Measurements from ENCODE around the gene SLC12A4.

Gene SLC12A4

DNA sequence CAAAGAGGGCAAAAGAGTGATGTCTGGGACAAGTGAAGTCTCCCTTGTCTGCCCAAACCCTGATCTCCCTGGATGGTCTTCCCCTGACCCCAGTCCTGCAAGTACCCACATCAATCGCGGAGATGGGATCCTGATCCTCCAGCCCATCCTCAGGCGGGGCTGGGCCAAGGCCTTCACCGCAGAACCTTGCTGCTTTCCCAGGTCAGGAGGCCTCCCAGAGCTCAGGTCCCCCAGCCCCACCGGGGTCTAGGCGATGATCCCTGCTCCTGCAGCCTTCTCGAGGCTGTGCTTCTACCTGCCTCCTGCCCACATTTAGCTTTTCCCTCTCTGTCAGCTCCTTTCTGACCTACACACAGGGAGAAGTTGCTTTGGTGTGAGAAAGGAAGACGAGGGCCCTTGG is 6.3 kb downstream of the SLC12A4 start:
- DNase-seq = no peak

DNA sequence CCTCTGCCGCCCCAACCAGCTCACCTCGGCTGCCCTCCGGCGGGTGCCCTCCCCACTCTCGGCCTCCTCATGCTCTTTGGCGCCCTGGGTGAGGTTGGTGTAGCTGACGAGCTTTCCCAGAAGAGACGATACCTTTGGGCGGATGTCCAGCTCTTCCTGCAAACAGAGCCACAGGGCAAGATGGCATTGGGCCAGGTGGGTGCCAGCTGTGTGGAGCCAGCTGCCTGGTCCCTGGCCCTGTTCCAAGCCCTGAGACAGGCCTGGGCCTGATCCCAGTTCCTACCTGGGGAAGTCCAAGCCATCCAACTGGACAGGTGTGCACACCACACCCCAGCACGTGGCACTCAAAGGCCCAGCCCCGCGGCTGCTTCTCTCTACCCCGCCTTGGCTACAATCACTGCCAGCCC is 6.9 kb downstream of the SLC12A4 start:
- no peak for DNase-seq

DNA sequence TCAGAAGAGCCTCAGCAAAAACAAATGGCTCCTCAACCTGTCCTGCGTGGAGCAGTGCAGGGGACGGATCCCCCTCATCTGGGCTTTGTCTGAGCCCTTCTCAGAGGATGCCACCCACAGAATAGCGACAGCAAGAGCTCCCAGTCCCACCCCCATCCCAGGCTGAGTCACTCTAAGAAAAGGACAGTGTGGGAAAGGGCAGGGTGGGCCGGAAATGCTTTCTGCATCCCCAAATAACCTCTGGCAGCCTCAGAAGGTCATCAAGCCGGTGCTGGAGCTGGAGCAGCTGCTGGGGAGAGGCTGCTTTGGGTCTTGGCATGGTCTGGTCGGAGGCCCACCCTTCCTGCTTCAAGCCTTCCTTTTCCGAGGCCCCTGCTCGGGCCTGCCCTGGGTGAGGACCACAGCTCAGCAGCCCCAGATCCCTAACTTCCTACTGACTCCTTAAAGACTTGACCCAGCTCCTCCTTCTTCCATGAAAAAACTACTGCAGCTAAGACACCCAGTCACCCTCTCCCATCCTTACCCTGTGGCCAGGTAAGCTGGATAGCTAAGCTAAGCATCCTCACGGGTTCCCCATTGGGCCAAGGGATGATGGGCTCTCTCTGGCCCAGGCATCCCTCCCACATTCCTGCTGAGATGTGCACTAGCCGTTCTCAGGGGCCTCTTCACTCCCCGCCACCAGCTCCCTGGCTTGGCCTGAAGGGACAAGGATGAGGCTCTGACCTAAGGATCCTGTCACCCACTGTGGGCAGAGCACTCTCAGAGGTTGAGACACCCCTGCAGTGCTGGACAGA is 8.7 kb downstream of the SLC12A4 start:
- no peak for DNase-seq

DNA sequence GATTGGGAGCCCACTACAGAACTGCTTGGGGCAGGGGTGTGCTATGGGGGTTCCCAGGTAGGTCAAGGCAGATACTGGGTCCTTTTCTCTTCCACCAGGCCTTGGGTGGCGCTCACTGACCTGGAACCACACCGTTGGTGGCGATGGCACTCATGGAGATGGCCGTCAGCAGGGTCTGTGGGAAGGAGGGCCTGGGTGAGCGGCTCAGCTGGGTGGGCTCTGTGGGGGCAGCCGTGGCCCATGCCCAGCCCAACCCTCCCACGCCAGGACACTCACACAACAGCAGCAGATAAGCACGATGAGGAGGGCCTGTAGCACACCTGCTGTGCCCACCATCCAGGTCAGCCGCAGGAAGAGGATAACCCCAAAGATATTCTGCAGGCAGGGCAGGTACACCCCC is 10.8 kb downstream of the SLC12A4 start:
- DNase-seq = no peak

DNA sequence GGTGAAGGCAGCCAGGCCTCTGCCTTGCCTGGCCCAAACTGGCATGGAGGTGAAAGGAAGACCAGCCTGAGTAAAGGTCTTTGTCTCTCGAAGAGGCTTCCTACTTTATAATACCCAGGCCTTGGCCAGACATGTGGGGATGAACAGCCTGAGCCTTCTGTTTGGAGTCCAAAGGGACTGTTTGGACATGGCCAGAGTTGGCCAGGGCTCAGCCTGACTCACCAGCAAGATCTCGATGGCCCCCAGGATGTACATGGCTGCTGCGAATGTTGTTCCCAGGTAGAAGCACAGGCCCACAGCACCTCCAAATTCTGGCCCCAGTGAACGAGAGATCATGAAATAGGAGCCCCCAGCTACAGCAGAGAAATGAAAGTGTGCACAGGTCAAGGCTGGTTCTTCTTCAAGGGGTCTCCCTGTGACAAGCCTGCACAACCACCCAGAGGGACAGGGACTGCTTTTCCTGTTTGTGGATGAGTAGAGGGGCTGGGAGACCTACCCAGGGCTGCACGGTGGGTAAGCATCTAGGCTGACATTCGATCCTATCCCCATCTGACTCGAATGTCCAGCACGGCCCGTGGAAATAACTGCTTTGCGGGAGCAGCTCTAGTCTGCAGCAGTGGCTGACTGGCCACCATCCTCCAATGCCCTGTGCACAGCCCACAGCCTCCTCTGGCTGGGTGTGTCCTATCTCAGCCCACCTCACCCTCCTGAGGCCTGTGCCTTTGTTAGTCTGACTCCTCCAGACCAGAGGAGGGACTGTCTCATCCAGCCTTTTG is 13.8 kb downstream of the SLC12A4 start:
- DNase-seq = no peak

DNA sequence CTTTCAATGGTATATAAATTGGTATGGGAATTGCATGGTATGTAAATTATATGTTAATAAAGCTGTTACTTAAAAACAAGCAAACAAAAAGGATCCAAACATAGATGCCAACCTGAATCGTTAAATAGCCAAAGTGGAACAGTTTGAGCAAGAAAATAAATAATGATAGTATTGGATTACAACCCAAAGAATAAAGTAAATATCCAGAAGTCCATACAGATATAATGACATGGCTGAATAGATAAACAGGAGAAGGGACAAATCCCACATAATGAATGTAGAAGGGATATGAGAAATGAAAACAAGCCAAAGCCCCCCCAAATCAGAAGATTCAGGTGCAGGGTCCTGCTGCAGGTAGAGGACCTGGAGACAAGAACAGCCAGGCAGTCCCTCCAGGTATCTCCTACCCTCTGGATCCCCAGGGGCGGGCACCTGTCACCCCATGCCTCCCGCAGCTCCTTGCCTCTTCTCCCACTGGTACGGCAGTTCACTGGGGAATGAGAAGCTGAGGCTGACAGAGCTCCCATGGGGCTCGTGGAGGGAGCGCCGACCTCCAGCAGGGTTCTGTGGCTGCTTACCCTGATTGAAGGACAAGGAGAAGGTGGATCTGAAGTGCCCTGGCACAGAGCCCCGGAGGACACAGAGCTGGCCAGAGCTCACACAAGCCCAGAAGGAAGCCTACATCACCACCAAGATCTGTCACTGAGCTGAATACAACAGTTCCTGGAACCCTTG is 14.6 kb downstream of the SLC12A4 start:
- DNase-seq = no peak

DNA sequence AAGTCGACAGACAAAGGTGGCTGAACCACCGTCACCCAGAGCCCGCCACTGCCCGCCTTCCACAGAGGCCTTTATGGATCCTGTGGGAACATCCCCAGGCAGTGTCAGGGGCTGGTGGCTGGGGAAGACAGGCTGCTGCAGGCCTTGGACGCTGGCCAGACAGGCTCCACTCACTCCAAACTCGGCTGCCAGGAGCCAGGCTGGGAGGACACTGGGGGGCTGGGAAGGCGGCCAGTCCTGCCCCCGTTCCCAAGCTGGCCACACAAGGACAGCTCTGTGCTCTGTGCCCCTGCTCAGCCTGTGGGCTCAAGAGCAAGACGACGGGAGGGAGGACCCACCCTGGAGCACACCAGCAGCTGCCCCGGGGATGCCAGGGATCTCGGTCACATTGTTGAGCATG is 17.0 kb downstream of the SLC12A4 start:
- DNase-seq = no peak

DNA sequence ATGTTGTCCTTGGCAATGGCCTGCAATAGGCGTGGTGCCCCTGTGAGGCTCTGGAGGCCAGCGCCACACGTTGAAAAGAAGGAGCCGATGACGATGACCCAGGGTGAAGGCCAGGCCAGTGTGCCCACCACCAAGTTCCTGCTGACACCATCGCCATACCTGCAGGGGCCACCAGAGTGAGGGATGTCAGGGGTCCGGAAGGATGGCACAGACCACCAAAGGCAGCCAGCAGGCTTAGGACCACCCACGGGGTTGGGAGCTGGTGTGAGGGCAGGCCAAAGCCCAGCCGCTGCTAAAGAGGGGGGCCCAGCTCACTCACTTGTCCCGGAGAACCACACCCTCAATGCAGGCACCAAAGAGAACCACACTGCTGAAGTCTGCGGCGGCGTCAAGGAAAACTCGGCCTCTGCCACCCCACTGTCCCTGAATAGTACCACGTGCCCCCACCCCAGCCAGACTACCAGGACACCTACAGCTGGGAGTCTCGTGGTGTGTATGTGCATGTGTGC is 18.0 kb downstream of the SLC12A4 start:
- no peak for DNase-seq

DNA sequence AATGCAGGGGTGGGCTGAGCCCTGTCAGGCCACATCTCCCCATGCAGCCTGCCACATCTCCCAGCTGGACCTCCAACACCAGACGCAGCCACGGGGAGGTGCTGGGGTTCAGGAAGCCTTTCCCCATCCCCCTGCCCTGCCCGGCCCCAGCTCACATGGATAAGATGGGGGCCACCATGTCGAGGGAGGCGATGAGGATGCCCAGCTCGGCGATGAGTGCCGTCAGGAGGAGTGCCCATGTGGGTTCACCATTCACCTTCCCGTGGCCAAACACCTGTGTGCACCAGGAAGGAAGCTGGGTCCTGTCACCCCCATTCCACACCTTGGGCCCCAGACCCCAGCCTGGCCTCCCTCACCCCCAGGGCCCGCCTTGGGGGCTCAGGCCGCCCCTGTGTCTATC is 18.8 kb downstream of the SLC12A4 start:
- no peak for DNase-seq

DNA sequence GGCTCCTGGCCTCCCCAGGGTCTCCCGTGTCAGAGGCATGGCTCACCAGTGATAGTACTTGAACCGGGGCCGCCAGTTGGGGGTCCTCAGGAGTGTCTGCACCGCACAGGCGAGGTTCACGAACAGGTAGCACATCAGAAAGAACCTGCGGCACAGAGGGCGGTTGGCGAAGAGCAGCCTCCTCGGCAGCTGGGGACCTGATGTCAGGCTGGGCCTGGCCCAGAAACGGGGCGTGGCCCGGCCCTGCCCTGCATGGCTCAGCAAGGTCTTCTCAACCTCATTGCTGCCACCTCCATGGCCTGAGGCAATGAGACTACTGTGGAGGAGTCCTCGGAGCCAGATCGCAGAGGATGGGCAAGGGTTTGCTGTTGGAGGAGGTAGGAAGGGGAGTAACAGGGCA is 20.4 kb downstream of the SLC12A4 start:
- DNase-seq = no peak

DNA sequence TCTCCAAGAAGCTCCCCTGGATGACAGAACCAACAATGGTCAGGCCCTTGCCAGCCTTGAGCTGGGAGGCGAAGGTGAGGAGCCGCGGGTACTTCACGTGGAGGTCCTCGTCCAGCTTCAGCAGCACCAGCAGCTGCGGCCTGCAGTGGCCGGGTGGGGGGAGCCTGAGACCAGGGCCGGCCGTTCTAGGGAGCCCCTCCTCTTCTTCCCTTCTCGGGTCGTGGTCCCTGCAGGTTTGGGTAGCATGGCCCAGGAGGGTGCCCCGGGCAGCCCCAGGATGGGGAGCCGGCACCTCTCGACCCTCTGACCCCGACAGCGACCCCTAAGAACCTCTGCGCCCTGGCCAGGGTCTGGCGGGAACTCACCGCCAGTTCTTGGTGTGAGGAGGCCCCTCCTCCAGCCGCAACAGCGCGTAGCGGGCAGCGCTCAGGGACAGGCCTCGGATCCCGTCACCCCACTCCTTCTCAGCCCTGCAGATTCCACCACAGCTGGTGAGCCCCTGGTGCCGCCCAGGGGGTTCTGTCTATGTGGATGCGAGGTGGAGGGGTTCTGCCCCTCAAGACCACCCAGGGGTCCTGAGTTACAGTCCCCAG is 21.4 kb downstream of the SLC12A4 start:
- no peak for DNase-seq

DNA sequence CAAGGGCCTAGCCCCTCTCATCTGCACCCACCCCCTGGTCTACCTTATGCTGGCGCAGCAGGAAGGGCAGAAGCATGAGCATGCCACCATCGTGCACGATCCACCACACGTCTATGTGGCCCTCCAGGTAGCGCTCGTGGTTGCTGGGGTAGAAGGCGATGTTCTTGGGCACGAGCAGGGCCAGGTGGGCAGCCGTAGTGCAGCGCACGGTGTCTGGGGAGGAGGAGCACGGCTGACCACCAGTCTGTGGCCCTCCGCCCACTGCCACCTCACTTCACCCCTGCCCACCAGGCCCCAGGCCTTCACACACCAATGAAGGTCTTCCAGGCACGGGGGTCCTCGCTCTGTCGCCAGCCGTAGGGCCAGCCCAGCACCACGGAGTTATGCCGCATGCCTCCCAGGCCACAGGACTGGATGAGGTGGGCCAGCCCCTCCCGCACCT is 22.3 kb downstream of the SLC12A4 start:
- no peak for DNase-seq

DNA sequence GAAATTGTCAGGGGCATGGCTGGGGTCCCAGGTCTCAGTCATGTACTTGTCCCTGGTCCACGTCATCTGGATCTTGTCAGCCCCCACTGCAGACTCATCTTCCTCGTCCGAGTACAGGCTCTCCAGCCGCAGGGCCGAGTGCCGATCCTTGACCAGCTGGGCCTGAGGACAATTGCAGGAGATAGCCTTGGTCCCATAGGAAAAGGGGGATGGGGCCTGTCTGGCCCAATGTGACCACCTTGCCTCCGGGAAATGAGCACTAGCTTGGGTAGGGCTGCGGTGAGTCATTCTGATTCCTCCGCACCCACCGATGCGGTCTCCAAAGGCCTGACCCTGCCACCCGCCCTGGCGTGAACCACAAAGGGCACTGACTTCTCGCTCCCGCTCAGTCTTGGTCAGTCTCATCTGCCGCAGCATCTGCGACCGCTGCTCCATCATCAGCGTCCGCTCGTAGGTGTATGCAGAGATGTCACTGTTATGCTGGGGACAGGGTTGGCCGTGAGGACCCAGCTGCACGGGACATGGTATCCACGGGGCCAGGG is 23.0 kb downstream of the SLC12A4 start:
- DNase-seq = no peak

DNA sequence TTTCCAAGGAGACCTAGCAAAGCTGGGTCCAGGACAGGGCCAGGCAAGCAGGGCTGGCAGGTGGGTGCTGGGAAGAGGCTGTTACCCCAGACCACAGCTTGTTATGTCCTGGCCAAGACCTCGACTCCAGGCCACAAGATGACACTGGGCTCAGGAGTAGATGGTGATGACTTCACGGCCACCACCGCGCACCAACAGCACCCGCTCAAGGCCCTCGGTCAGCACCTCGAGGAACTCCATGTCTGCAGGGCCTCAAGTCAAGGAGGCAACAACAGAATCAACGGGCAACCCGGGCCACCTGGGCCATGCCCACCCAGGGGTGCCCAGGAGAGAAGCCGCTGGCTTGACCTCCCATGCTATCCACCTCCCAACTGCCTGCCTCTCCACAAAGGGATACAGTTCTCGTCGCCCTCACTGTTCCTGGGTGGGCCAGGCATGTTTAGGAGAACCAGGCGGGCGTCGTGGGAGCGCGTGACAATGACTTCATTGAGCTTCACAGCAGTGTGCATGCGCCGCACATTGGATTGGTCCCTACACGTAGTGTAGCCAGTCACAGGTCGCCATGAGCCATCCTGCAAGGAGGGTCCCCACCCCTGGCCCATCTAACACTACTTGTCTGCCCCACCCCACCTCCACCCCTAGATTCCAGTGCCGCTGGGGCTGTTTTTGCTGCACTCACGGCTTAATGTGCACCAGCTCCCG is 23.6 kb downstream of the SLC12A4 start:
- DNase-seq = no peak

DNA sequence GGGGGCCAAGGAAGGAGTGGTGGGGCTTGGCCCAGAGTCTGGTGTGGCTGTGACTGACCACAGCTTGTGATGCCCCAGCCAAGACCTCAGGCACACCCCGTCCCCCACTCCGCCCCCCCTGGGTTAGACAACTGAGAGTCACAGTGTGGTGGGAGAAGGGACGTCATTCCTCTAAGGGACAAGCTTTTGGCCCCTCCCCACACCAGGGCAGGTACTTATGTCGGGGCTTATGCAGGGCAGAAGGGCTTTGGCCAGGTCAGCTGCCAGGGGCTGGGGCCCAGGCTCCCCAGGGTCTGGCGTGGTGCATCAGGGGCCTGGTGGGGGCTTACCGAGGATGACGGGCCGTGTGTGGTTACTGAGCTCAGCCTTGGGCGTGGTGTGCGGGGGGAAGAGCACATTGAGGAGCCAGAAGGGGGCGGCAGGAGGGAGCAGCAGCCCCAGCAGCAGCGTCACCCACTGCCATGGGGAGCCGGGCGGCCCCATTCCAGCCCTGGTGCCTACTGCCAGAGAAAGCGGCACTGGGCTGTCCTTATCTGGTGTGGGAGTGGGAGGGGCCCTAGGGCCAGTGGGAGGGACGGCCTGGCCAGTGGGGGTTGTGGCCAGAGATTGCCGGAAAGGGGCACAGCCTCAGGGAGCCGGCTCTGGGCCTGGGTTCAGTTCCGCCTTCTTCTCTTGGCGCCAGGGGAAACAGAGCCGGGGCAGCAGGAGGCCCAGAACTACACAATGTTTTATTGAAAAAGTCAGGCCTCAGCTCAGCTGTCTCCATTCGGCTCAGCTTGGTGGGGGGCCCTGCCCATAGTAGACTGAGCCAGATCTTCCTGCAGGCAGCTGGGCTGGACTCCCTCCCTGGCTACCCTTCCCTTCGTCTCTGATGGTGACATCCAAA is 24.6 kb downstream of the SLC12A4 start, which contains the start of gene LCAT:
Gene LCAT, minus strand, starts transcription at position 502 of the 886 bp plus-strand sequence. Its CDS starts 19 bp downstream, at position 483.
- DNase-seq = no peak

DNA sequence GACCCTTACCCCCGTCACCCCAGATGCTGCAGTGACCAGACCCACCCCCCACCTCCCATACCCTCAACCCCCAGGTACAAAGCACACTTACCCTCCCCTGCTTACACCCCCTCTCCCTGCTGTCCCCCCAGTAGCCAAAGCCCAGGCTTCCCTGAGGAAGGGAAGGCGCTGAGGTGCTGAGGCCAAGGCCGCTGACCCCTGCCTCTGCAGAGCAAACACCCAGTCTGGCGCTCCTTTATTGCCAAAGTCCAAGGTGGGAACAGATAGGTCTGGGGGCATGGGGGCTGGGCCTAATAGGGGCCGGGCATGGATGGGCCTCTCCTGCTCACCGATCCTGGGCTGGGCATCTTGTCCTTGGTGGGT is 25.2 kb downstream of the SLC12A4 start:
- no peak for DNase-seq

DNA sequence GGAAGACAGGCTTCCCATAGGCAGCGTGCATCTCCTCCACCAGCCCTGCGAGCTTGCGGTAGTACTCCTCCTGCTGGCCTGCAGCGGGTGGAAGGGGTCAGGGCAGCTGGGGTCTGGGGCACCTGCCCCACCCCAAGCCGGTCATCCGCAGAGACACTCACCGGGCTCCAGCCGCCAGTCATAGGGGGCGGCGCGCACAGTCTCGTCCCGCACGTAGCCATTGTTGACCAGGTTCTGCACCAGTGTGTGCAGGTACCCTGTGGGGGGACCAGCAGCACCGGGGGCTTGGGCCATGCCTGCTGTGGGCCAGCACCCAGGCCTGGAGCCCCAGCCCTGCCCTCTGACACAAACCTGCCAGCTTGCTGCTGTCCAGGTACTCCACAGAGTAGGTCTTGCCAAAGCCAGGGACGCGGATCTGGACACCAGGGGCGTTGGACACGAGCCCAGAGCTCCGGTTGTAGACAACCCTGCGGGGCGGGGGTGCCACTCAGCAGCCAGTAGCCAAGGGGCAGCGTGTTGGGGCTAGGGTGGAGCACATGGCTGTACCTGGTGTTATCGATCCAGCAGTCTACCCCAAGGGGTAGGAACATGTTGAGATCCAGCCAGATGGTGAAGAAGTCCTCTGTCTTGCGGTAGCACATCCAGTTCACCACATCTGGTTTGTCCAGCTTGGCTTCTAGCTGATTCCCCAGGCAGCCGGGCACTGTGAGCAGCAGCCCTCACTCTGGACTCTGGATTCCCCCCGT is 25.8 kb downstream of the SLC12A4 start:
- no peak for DNase-seq

DNA sequence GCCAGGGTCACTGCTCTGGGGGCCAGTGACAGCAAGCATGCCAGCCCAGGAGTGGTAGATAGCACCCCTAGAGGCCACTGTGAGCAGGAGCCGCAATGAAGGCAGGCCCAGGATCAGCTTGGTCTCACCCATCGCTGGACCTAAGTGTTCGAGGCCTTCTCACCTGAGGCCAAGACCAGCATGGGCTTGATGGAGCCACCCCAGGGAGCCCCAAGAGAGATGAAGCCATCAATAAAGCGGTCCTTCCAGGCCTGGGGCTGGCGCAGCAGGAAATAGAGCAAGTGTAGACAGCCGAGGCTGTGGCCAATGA is 26.3 kb downstream of the SLC12A4 start:
- no peak for DNase-seq

DNA sequence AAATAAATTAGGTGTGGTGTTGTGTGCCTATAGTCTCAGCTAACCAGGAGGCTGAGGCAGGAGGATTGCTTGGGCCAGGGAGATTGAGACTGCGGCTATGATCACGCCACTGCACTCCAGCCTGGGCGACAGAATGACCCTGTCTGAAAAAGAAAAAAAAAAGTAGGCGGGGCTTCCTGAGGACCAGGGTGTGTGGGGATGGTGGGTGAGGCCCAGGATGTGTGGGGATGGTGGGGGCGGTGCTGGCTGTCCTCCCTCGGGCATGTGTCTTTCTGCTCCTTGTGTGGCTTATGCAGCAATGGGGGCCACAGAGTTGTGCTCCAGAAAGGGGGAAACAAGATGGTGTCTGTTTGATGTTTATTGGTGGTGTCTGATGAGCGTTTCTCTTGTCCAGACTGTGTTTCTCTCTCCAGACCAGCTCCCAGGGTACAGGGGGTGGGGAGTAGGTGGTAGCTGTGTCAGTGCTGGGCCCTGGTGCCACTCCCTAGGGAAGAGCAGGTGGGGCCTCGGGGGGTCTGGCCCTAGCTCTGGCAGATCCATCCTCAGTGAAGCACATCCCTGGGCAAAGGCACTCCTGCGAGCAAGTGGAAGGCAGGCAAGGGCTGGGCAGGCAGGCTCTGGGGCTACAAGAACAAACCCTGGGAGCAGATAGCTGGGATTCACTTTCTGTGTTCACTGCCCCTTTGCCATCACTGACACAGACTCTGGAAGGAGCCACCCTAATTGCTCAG is 26.8 kb downstream of the SLC12A4 start:
- no peak for DNase-seq
